H9 (cell line): Measurements from ENCODE around the gene MAST4. TPM values are rescaled to one million over a fixed set of nuclear protein-coding genes. Genes with fewer than 3 reads are reported as not detected.

ENCODE experiments used
- DNase-seq: peaks from one replicate; pipeline ENCODE4 v3.0.0-alpha.2; 2017
- H2AFZ ChIP-seq: one replicate; pipeline ENCODE4 v1.6.1; 2013; ENCODE audit warnings: mild to moderate bottlenecking, low read length, control low read depth, moderate library complexity
- H2AK5ac ChIP-seq: 2 replicates; pipeline ENCODE4 v1.6.1; 2013; ENCODE audit warnings: low read length, control low read depth, mixed read lengths; ENCODE audit not compliant: insufficient read length
- H2BK120ac ChIP-seq: one replicate; pipeline ENCODE4 v1.6.1; 2013; ENCODE audit warnings: low read depth, mild to moderate bottlenecking, low read length, control low read depth, inconsistent platforms; ENCODE audit not compliant: poor library complexity, severe bottlenecking
- H2BK12ac ChIP-seq: 2 replicates; pipeline ENCODE4 v1.6.1; 2013; ENCODE audit warnings: low read length, control low read depth, mixed read lengths, low read depth; ENCODE audit not compliant: insufficient read length
- H2BK15ac ChIP-seq: 2 replicates; pipeline ENCODE4 v1.6.1; 2013; ENCODE audit warnings: low read depth, low read length, control low read depth
- H2BK20ac ChIP-seq: one replicate; pipeline ENCODE4 v1.6.1; 2013; ENCODE audit warnings: low read depth, mild to moderate bottlenecking, low read length, control low read depth, inconsistent platforms; ENCODE audit not compliant: poor library complexity, severe bottlenecking
- H2BK5ac ChIP-seq: 2 replicates; pipeline ENCODE4 v1.6.1; 2013; ENCODE audit warnings: low read length, control low read depth, mixed read lengths; ENCODE audit not compliant: insufficient read length
- H3K14ac ChIP-seq: 2 replicates; pipeline ENCODE4 v1.6.1; 2013; ENCODE audit warnings: low read length, control low read depth; ENCODE audit not compliant: insufficient read depth
- H3K18ac ChIP-seq: 2 replicates; pipeline ENCODE4 v1.6.1; 2013; ENCODE audit warnings: low read depth, mild to moderate bottlenecking, mixed read lengths, low read length, control low read depth; ENCODE audit not compliant: insufficient read length
- H3K23ac ChIP-seq: 2 replicates; pipeline ENCODE4 v1.6.1; 2013; ENCODE audit warnings: low read length, control low read depth, mixed read lengths, low read depth; ENCODE audit not compliant: insufficient read length
- H3K23me2 ChIP-seq: 2 replicates; pipeline ENCODE4 v1.6.1; 2013; ENCODE audit warnings: low read depth, mild to moderate bottlenecking, mixed read lengths, low read length, control low read depth; ENCODE audit not compliant: insufficient read length, poor library complexity, severe bottlenecking
- H3K27ac ChIP-seq: 2 replicates; pipeline ENCODE4 v1.5.1; 2013; ENCODE audit warnings: low read length, control low read depth, mixed read lengths, low read depth; ENCODE audit not compliant: insufficient read length
- H3K27me3 ChIP-seq: 2 replicates; pipeline ENCODE4 v1.6.1; 2013; ENCODE audit warnings: low read length, control low read depth, inconsistent platforms; ENCODE audit not compliant: insufficient read depth
- H3K4ac ChIP-seq: 2 replicates; pipeline ENCODE4 v1.6.1; 2013; ENCODE audit warnings: low read depth, mild to moderate bottlenecking, control low read depth, inconsistent platforms, low read length, moderate library complexity
- H3K4me1 ChIP-seq: 2 replicates; pipeline ENCODE4 v1.6.1; 2013; ENCODE audit warnings: low read length, control low read depth, inconsistent platforms; ENCODE audit not compliant: insufficient read depth
- H3K4me2 ChIP-seq: 2 replicates; pipeline ENCODE4 v1.6.1; 2013; ENCODE audit warnings: low read length, control low read depth, mixed read lengths; ENCODE audit not compliant: insufficient read length, insufficient read depth
- H3K56ac ChIP-seq: 2 replicates; pipeline ENCODE4 v1.6.1; 2013; ENCODE audit warnings: low read depth, mild to moderate bottlenecking, mixed read lengths, low read length, control low read depth; ENCODE audit not compliant: insufficient read length
- H3K79me1 ChIP-seq: 2 replicates; pipeline ENCODE4 v1.6.1; 2013; ENCODE audit warnings: low read depth, mild to moderate bottlenecking, moderate library complexity, low read length, control low read depth, inconsistent platforms; ENCODE audit not compliant: insufficient read depth, poor library complexity, severe bottlenecking
- H3K79me2 ChIP-seq: 2 replicates; pipeline ENCODE4 v1.6.1; 2013; ENCODE audit warnings: low read length, control low read depth, inconsistent platforms; ENCODE audit not compliant: insufficient read depth
- H3K9ac ChIP-seq: 2 replicates; pipeline ENCODE4 v1.6.1; 2013; ENCODE audit warnings: low read length, control low read depth, mixed read lengths; ENCODE audit not compliant: insufficient read length; ENCODE audit errors: extremely low read depth
- H3K9me3 ChIP-seq: one replicate; pipeline ENCODE4 v1.6.1; 2013; ENCODE audit warnings: low read depth, low read length, inconsistent platforms; ENCODE audit not compliant: control insufficient read depth
- H3T11ph ChIP-seq: one replicate; pipeline ENCODE4 v1.6.1; 2013; ENCODE audit warnings: mild to moderate bottlenecking, low read length, control low read depth, inconsistent platforms
- H4K20me1 ChIP-seq: one replicate; pipeline ENCODE4 v1.6.1; 2013; ENCODE audit not compliant: control insufficient read depth, insufficient read length, insufficient read depth
- H4K5ac ChIP-seq: 2 replicates; pipeline ENCODE4 v1.6.1; 2013; ENCODE audit warnings: low read depth, mild to moderate bottlenecking, mixed read lengths, low read length, control low read depth; ENCODE audit not compliant: insufficient read length
- H4K8ac ChIP-seq: replicated peaks from 2 replicates; pipeline ENCODE4 v1.6.1; 2013; ENCODE audit warnings: low read length, control low read depth, mixed read lengths, low read depth; ENCODE audit not compliant: insufficient read length
- H4K91ac ChIP-seq: 2 replicates; pipeline ENCODE4 v1.6.1; 2013; ENCODE audit warnings: low read depth, mild to moderate bottlenecking, moderate library complexity, mixed read lengths, low read length, control low read depth; ENCODE audit not compliant: insufficient read length
- H3K27ac Mint-ChIP-seq, 3 experiments: 2 replicates in 2 of 3; 3 replicates in 1 of 3; pipeline ENCODE4 v1.8.0; 2020 to 2021; ENCODE audit warnings: mixed read lengths in 3 of 3, mild to moderate bottlenecking in 1 of 3, moderate library complexity in 1 of 3
- H3K27me3 Mint-ChIP-seq: 2 replicates; pipeline ENCODE4 v1.8.0; 2021; ENCODE audit warnings: low read depth, mild to moderate bottlenecking, moderate library complexity, mixed read lengths
- H3K36me3 Mint-ChIP-seq, 3 experiments: 2 replicates in 2 of 3; 3 replicates in 1 of 3; pipeline ENCODE4 v1.8.0; 2020 to 2021; ENCODE audit warnings: low read depth in 3 of 3, mixed read lengths in 3 of 3; ENCODE audit not compliant: insufficient read depth in 1 of 3
- H3K4me1 Mint-ChIP-seq, 2 experiments: 2 replicates each; pipeline ENCODE4 v1.8.0; 2020; ENCODE audit warnings: mixed read lengths in 2 of 2
- H3K4me3 Mint-ChIP-seq, 2 experiments: 2 replicates in 1 of 2; 3 replicates in 1 of 2; pipeline ENCODE4 v1.8.0; 2020 to 2021; ENCODE audit warnings: mild to moderate bottlenecking in 2 of 2, mixed read lengths in 2 of 2, moderate library complexity in 1 of 2
- H3K9me3 Mint-ChIP-seq, 2 experiments: 2 replicates in 1 of 2; 3 replicates in 1 of 2; pipeline ENCODE4 v1.8.0; 2020; ENCODE audit warnings: mild to moderate bottlenecking in 2 of 2, mixed read lengths in 2 of 2, moderate library complexity in 1 of 2
- CTCF ChIP-seq: fragments of 200-600 bp; sonication (generic); conservative IDR thresholded peaks from 3 replicates; pipeline ENCODE4 v1.8.0; 2021; ENCODE audit warnings: antibody characterized with exemption, mild to moderate bottlenecking
- WGBS: extraction: QIAGEN DNeasy Blood & Tissue Kit; methylation state at CpG from one replicate; pipeline ENCODE4 v1.1.7; 2013; ENCODE audit warnings: missing lambda C conversion rate, low lambda C conversion rate, mixed read lengths; ENCODE audit not compliant: insufficient read length; ENCODE audit errors: extremely low coverage; 5-methylcytosine and 5-hydroxymethylcytosine counted together
- total RNA-seq: library from RNA; stranded (reverse); gene quantifications from 2 replicates; pipeline ENCODE4 v1.2.1, GENCODE V29; 2021

The MAST4 gene
- total RNA-seq, 1 experiment from 2014 or later, result 3.7 TPM

DNA sequence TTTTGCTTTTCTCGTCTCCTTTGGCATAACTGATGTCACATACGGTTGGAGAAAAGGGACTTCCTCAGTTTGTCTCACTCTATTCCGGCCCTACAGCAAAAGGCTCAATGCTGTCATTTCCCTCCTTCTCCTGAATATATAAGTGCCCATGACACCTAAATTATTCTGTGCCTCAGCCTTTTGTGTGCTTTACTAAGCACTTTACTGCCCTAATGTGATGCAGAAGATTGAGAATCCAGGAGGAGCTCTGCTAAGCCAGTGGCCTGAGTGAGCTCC is 592.8 kb downstream of the MAST4 start:
- H2BK20ac ChIP-seq, result no peak overlapping the region
- H4K5ac ChIP-seq, result no peak overlapping the region
- no CpG with 5 or more reads among the region's 3 CpGs for WGBS
- H3K27me3 ChIP-seq, result no peaks in the 10 kb centered on the region
- no peak overlapping the region for H4K91ac ChIP-seq
- H3K27ac Mint-ChIP-seq, result no peak overlapping the region; a peak in 1 of 7 replicates
- no peak overlapping the region for H3K27ac ChIP-seq
- no peak overlapping the region for H2AK5ac ChIP-seq
- no peaks in the 10 kb centered on the region for H3K79me2 ChIP-seq
- H3K4me1 Mint-ChIP-seq, result peaks cover 19 to 22% of the 10 kb centered on the region in 2 experiments
- H4K20me1 ChIP-seq, result no peaks in the 10 kb centered on the region
- no peak overlapping the region for H4K8ac ChIP-seq
- no peak overlapping the region for H3K56ac ChIP-seq
- H3K27me3 Mint-ChIP-seq, result peaks cover under 1% of the 10 kb centered on the region
- H3K23ac ChIP-seq, result no peak overlapping the region
- H2AFZ ChIP-seq, result no peak overlapping the region
- H3K9ac ChIP-seq, result no peak overlapping the region
- no peak overlapping the region for H3K4me2 ChIP-seq
- H3K9me3 Mint-ChIP-seq, result peaks cover 11 to 16% of the 10 kb centered on the region in 2 experiments
- H3K14ac ChIP-seq, result no peak overlapping the region
- H3K23me2 ChIP-seq, result no peaks in the 10 kb centered on the region
- H2BK12ac ChIP-seq, result no peak overlapping the region
- no peak overlapping the region for H3T11ph ChIP-seq
- peaks cover 5 to 17% (median 7%) of the 10 kb centered on the region in 3 experiments; a peak in 6 of 7 replicates for H3K36me3 Mint-ChIP-seq
- H3K79me1 ChIP-seq, result no peaks in the 10 kb centered on the region
- TF ChIP-seq CTCF, result no peak
- H3K4me1 ChIP-seq, result peaks cover 7% of the 10 kb centered on the region; the same call in 1 of the 2 replicates
- H3K4ac ChIP-seq, result no peak overlapping the region
- H2BK120ac ChIP-seq, result no peak overlapping the region
- no peak overlapping the region for H2BK15ac ChIP-seq
- H3K9me3 ChIP-seq, result no peaks in the 10 kb centered on the region
- DNase-seq, result no peak
- no peak overlapping the region for H3K4me3 Mint-ChIP-seq
- H3K18ac ChIP-seq, result no peak overlapping the region
- no peak overlapping the region for H2BK5ac ChIP-seq
